Mesothelial cell of epicardium (in vitro differentiated cells): ENCODE results near the gene TICRR. TPM values are rescaled to one million over a fixed set of nuclear protein-coding genes. Genes with fewer than 3 reads are reported as not detected.

Source experiments
- DNase-seq, 2 experiments: peaks; one replicate each; pipeline ENCODE4 v3.0.0; 2021; ENCODE audit warnings: low spot score in 2 of 2; ENCODE audit not compliant: unreplicated experiment in 2 of 2
- H3K27ac Mint-ChIP-seq: 2 replicates; pipeline ENCODE4 v1.8.0; 2021; ENCODE audit warnings: mixed read lengths
- H3K27me3 Mint-ChIP-seq: 2 replicates; pipeline ENCODE4 v1.8.0; 2021; ENCODE audit warnings: low read depth, mixed read lengths
- H3K36me3 Mint-ChIP-seq: 2 replicates; pipeline ENCODE4 v1.8.0; 2021; ENCODE audit warnings: mixed read lengths
- H3K4me1 Mint-ChIP-seq: 2 replicates; pipeline ENCODE4 v1.8.0; 2021; ENCODE audit warnings: mixed read lengths
- H3K4me3 Mint-ChIP-seq: 2 replicates; pipeline ENCODE4 v1.8.0; 2021; ENCODE audit warnings: mild to moderate bottlenecking, moderate library complexity, mixed read lengths
- H3K9me3 Mint-ChIP-seq: 2 replicates; pipeline ENCODE4 v1.8.0; 2021; ENCODE audit warnings: mixed read lengths
- CTCF ChIP-seq: fragments of 200-600 bp; sonication (generic); IDR thresholded peaks from one replicate; pipeline ENCODE4 v1.5.0; 2021; ENCODE audit warnings: antibody characterized with exemption; ENCODE audit not compliant: unreplicated experiment
- total RNA-seq: library from RNA; stranded (reverse); gene quantifications from 3 replicates; pipeline ENCODE4 v1.2.1, GENCODE V29; 2021

Gene TICRR
- total RNA-seq, 1 donor from 2014 or later, result 10.2 TPM

- Mint-ChIP-seq H3K4me3 (no peak overlapping the region), H3K36me3 (no peaks in the 10 kb centered on the region), H3K27me3 (no peaks in the 10 kb centered on the region), H3K9me3 (no peaks in the 10 kb centered on the region), H3K27ac (no peak overlapping the region), H3K4me1 (peaks cover 14% of the 10 kb centered on the region)
- no peak for DNase-seq
- peak; percentile 25 for TF ChIP-seq CTCF
Observed at GRCh38 chr15:89673165-89673512, 97.9 kb downstream of the TICRR start.

DNA sequence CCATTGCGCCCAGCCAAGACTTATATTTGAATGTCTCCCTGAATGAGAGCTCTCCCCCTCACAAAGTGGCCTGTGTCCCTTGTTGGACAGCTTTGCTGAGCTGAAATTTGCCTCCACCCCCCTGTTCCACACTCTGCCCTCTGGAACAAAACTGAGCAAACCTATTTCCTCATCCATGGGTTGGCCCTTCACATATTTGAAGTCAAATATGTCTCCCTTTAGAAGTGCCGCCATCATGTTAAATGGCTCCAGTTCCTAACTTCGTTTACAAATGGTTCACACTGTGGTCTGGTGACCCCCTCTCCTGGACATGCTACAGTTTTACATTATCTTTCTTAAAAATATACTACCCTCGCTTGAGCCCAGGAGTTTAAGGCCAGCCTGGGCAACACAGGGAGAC is 99.3 kb downstream of the TICRR start:
- Mint-ChIP-seq H3K27ac (no peak overlapping the region), H3K36me3 (no peaks in the 10 kb centered on the region), H3K4me1 (peaks cover 14% of the 10 kb centered on the region), H3K27me3 (no peaks in the 10 kb centered on the region), H3K4me3 (no peak overlapping the region), H3K9me3 (no peaks in the 10 kb centered on the region)
- DNase-seq, result no peak
- no peak for TF ChIP-seq CTCF

DNA sequence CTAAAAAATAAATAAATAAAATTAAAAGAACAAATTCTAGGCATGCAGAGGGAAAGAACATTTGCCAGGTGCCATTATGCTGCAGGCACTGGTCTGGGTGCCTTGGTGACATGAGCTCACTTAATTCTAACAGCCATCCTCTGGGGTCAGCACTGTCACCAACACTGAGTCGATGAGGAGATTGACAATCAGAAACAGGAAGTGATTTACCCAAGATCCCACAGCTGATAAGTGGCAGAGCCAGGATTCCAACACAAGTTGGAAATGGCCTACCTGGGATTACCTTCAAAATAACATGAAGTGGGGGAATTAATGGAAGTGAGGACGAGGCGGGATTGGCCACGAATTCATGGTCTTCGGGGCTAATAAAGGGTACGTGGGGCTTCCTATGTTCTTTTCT is 100.3 kb downstream of the TICRR start:
- H3K36me3 Mint-ChIP-seq, result no peaks in the 10 kb centered on the region
- H3K27ac Mint-ChIP-seq, result no peak overlapping the region
- peaks cover 14% of the 10 kb centered on the region for H3K4me1 Mint-ChIP-seq
- H3K4me3 Mint-ChIP-seq, result no peak overlapping the region
- no peaks in the 10 kb centered on the region for H3K9me3 Mint-ChIP-seq
- no peak for TF ChIP-seq CTCF
- DNase-seq, result no peak
- no peaks in the 10 kb centered on the region for H3K27me3 Mint-ChIP-seq

DNA sequence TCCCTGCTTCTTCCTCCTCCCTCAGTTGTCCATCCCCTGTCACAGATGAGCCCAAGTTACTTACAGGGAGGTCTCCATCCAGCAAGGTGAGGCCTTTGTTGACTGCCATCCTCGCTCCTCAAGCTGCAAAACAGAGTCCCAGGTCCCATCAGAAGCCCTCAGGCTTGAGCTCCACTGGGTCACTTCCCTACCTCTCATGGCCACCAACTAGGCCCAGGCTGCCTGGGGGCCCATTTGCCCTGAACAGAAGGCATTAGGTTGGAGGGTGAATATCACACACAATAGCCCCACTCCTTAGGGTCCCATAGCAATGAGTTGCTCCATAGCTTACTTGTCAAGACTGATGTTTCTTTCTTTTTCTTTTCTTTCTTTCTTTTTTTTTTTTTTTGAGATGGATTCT is 102.1 kb downstream of the TICRR start:
- Mint-ChIP-seq H3K27ac (no peak overlapping the region), H3K27me3 (no peaks in the 10 kb centered on the region), H3K4me1 (peaks cover 8% of the 10 kb centered on the region), H3K36me3 (peaks cover 2% of the 10 kb centered on the region), H3K4me3 (no peak overlapping the region), H3K9me3 (no peaks in the 10 kb centered on the region)
- DNase-seq, result no peak
- no peak for TF ChIP-seq CTCF

Other genes starting within 250 kb of the TICRR start
- gene POLG, start 240.6 kb upstream of the TICRR start, total RNA-seq, result 62.6 to 71.6 TPM (median 68.2 TPM) in 3 replicates
- gene RHCG, start 78.9 kb upstream of the TICRR start, total RNA-seq, result 0.16 to 0.58 TPM in 2 of 3 replicates, not detected in the other
- 26.5 to 30.1 TPM (median 26.6 TPM) in 3 replicates for gene KIF7, start 80.0 kb downstream of the TICRR start, total RNA-seq
- 0.27 to 0.58 TPM (median 0.31 TPM) in 3 replicates for gene PLIN1, start 103.9 kb downstream of the TICRR start, total RNA-seq
- gene PEX11A, start 115.3 kb downstream of the TICRR start, total RNA-seq, result 6.3 to 7.3 TPM (median 6.5 TPM) in 3 replicates
- 0.34 to 0.54 TPM (median 0.40 TPM) in 3 replicates for gene WDR93, start 115.3 kb downstream of the TICRR start, total RNA-seq
- 0.18 to 0.89 TPM in 2 of 3 replicates, not detected in the other for gene MESP1, start 175.8 kb downstream of the TICRR start, total RNA-seq
- gene MESP2, start 200.9 kb downstream of the TICRR start, total RNA-seq, result 0.29 TPM in 1 of 3 replicates, not detected in the others
- gene ANPEP, start 239.4 kb downstream of the TICRR start, total RNA-seq, result 12.5 to 16.3 TPM (median 15.8 TPM) in 3 replicates